ENCODE data around the gene IFIT2. TPM values are rescaled to one million over a fixed set of nuclear protein-coding genes. Genes with fewer than 3 reads are reported as not detected.
"Not testable (repeated sequence)": the region's sequence is repeated elsewhere in the genome, so short reads cannot be mapped to it uniquely, and the experiment has no call there.

The IFIT2 gene
- total RNA-seq, 1 donor from 2014 or later: 3.8 TPM

DNA sequence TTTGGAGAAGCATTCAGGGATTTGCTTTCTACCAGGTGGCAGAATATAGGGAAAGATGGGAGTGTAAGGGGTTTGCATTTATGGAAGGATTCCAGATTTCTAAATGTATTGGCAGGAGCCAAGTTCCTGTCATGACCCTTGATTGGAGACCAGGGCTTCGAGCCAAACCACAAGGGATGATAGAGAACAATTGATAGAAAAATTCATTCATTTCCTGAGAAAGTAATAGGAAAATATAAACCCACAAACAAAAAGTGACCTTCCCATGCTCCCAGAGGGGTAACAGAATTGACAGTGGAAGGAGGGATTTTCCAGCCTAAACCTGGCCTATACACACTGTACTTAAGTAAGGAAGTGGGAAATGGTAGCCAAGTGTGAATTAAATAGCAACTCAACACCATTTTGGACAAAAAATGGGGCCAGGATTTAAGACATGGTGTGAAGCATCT is 22.4 kb upstream of the IFIT2 start:
- DNase-seq (ENCODE audit: low spot score): no peak

DNA sequence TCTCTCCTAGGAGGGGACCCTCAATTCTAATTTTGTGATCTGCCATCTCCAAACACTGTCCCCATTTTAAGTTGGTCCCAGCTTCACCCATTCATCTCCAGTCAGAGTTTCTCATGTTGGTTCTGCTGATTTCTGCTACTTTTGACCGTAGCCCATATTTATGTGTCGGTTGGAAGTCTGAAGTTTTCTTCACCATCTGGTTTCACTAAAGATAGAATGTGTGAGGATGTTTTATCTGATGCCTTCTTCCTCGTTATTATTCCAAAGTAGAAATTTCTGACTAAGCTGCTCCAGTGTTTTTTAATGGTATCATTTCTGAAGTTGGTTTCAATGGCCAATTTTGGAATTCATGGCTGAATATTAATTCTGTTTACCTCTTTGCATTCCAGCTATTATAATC is 21.3 kb upstream of the IFIT2 start:
- DNase-seq (ENCODE audit: low spot score): no peak

DNA sequence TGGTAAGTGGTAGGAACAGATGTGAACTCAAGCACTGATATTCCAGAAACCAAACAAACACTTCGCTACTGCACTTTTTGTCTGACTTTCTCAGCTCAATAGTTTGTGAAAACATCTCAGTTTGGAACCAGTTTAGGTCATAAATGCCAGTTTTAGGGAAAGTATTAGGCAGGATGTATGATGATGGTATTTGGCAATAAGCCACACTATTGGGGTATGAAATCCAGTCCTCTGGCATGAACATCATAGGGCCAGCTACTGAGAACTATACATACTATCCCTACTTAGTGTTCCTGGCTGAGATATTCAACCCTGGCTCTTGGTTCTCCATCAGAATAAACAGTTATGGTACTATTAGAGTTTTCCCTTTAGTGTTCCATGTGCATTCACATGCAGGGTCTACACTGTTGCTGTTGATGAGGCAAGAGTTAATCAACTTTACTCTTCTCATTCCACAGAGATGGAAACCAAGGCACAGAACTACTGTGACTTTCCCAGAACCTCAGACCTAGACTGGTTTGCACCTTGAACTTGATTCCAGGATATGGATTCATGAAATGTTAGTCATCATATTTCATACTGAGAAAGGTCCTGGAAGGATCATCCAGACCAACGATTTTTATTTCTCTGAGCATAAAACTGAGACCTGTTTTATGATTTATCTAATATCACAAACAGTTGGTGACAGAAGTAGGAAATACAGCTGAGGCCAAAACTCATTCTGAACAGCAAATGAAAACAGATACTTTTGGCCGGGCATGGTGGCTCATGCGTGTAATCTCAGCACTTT is 20.0 kb upstream of the IFIT2 start:
- DNase-seq (ENCODE audit: low spot score): no peak

DNA sequence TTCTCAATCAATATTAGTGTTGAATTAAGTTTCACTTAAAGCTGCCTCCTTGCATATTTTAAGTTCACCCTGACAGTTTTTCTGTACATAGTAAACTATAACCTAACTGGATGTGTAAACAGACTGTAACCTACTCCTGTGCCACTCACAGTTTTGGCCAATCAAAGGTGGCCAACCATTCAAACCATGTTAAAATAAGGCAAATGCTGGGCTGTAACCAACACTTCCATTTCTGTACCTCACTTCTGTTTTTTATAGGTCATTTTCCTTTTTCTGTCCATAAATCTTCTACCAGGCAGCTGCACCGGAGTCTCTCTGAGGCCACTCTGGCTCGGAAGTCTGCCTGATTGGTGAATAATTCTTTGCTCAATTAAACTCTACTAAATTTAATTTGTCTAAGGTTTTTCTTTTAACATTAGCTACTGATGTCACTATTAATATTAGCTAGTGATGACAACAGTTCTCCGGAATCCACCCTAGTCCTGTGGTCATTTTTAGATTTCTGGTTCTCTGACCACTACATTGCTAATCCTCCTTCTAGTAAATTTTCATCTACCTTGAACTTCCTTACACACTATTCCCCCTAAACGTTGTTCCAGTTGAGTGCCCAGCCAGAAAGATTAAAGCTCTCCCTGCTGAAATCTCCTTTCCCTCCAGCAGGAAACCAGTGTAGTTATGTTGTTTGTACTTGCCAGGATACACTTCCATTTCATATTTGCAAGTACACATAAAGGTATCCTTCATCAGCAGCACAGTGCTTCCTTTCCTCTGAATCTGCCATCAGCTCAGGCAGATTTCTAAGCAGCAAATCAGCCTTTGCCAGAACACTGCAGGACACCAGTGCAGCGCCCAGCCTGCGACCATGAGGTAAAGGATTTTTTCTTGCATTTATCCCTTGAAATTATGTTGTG is 18.6 kb upstream of the IFIT2 start:
- DNase-seq (ENCODE audit: low spot score): no peak

DNA sequence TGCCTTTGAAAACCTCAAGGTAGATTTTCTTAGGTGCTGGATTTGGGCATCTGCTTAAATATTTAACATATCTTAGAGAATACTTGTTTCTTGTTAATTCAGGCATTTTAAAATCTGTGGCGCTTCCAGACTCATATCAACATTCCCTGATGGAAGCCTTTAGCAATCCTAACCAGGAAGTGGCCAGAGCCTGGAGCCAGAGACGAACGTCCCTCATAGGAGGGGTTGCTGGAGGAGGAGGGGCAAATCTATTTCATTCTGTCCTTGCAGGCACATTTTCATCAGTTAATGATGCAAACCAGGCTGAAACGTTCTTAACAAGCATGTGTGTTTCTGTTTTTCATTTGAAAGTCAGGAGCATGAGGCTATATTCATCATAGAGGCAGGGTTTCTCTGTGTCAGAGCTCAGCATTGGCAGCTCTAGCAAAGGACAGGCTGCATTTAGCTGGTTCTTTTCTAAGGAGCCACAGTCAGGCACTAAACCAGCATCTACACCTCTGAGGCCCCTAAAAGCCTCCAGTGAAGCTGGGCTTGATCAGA is 17.8 kb upstream of the IFIT2 start:
- DNase-seq (ENCODE audit: low spot score): no peak

DNA sequence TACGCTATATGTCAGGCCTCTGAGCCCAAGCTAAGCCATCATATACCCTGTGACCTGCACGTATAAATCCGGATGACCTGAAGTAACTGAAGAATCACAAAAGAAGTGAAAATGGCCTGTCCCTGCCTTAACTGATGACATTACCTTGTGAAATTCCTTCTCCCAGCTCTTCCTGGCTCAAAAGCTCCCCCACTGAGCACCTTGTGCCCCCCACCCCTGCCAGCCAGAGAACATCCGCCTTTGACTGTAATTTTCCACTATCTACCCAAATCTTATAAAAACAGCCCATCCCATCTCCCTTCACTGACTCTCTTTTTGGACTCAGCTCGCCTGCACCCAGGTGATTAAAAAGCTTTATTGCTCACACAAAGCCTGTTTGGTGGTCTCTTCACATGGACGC is 17.1 kb upstream of the IFIT2 start:
- not testable (repeated sequence) for DNase-seq (ENCODE audit: low spot score)

DNA sequence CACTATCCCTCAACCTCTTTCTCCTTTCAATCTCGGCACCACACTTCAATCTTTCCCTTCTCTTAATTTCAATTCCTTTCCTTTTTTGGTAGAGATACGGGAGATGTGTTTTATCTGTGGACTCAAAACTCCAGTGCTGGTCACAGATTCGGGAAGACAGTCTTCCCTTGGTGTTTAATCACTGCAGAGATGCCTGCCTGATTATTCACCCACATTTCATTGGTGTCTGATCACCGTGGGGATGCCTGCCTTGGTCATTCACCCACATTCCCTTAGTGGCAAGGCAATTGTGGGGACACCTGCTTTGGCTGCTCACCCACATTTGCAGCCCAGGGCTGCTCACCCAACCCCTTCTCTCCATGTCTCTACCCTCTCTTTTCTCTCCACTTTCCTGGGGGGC is 16.5 kb upstream of the IFIT2 start:
- DNase-seq (ENCODE audit: low spot score): not testable (repeated sequence)

DNA sequence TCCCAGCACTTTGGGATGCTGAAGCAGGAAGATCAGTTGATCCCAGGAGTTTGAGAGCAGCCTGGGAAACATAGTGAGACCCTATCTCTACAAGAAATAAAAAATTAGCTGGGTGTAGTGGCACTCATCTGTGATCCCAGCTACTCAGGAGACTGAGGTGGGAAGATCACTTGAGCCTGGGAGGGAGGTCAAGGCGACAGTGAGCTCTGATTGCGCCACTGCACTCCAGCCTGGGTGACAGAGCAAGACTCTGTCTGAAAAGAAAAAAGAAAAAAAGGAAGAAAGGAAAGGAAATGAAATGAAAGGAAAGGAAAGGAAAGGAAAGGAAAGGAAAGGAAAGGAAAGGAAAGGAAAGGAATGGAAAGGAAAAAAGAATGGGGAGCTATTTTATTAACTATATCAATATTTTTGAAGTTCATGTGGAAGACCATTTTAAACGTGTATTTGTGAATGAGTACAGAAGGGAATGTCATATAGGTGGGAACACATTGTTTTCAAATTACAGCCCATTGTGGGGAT is 7.1 kb upstream of the IFIT2 start:
- DNase-seq (ENCODE audit: low spot score): no peak

DNA sequence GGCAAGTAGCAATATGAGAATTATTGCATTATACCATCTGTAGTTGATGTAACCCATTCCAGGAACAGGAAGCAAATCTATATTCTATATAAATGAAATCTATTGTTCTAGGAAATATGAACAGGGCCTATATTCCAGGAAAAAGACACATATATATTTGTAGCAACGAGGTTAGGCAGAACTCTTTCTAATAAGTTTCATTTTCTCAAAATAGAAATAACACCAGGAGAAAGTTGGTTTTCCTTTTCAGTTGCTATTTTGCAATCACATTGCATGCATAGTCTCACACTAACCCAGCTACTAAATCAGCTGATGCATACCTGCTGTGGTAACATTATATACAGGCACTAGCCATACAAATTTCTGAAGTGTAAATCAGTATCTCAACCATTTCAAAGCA is 6.2 kb upstream of the IFIT2 start:
- DNase-seq (ENCODE audit: low spot score): no peak

DNA sequence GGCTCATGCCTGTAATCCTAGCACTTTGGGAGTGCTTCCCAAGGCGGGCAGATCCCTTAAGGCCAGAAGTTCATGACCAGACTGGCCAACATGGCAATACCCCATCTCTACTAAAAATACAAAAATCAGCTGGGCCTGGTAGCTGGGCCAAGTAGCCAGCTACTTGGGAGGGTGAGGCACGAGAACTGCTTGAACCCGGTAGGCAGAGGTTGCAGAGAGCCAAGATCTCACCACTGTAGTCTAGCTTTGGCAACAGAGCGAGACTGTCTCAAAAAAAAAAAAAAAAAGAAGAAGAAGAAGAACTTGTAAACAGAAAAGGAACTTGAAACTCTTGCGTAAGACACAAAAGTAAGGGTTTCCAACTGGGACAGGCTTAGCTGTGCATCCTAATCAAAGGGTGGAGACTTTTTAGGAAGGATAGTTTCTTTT is 5.6 kb upstream of the IFIT2 start:
- DNase-seq (ENCODE audit: low spot score): no peak

DNA sequence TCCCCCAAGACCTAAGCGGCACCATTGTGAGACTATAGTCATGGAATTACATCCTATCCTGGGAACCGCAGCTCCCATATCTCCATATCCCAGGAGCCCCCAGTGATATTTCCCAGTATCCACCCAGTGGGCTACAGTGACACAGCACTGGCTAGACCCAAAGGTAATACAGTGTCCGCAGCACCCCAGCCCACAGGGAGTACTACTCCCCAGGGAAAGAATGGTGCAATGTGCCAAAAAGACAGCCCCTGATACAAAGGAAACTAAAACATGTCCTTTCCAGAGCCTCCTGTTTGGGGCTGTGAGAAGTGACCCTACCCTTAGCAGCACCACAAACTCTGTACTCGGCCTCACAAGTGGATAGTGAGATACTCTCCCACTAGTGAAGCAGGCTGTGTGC is 4.5 kb upstream of the IFIT2 start:
- no peak for DNase-seq (ENCODE audit: low spot score)

DNA sequence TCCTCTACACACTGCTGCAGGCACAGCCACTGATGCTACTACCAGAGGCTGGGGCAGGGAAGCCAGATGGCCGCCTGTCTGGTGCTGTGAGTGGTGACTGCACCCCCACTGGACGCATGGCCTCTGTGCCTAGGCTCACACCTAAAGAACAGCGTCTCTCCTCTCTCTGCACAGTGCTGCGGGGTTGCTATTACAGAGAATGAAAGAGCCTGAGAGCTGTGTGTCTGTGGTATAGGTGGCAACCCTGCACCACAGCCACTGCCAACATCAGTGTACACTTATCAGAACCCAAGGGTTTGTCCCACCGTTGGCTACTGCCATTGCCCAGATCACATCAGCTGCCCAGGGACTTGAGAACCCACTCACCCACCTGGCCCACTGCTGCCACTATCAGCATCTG is 4.1 kb upstream of the IFIT2 start:
- no peak for DNase-seq (ENCODE audit: low spot score)

DNA sequence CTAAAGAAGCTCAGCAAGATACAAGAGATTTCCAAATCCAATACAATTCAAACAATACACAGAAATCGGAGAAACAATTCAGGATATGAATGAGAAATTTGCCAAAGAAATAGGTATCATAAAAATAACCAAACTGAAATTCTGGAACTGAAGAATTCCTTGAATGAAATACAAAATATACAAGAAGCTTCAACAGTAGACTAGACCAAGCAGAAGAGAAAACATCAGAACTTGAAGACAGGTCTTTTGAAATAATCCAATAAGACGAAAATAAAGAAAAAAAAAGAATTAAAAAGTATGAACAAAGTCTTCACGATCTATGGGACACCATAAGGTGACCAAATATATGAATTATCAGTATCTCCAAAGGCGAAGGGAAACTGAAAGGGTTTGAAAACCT is 2.8 kb upstream of the IFIT2 start:
- DNase-seq (ENCODE audit: low spot score): no peak

DNA sequence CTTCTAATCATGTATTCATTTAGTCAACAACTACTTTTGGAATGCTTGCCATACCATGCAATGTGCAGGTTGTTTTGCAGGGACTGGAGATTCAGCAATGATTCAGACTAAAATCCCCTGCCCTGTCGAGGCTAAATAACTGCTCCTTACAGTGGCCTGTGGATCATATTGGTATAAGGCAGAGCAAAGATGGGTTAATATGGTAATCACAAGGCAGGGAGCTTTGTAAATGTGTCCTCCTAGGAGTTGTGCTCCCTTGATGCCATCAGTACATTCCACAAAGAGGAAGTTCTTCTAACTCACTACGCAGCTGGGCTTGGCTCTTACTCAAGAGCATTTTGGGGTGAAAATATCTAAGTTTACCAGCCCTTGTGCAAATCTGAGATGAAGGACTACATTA is 614 bp upstream of the IFIT2 start:
- DNase-seq (ENCODE audit: low spot score): no peak

DNA sequence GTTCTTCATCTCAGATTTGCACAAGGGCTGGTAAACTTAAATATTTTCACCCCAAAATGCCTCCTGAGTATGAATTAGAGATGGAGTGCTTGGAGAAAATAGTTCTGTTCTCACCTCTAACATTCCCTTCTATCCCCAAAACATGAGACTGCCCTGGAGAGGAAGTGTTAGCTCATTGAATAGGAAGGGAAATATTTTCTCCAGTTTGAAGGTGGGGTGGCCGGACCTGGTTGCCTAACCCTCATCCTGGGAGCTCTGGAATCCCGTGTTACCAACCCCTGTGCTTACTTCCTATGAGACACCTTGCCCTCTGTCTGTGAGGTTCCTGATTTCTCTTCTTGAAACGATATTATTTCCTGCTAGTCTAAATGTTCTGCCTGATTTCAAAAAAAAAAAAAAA is 779 bp downstream of the IFIT2 start:
- no peak for DNase-seq (ENCODE audit: low spot score)

DNA sequence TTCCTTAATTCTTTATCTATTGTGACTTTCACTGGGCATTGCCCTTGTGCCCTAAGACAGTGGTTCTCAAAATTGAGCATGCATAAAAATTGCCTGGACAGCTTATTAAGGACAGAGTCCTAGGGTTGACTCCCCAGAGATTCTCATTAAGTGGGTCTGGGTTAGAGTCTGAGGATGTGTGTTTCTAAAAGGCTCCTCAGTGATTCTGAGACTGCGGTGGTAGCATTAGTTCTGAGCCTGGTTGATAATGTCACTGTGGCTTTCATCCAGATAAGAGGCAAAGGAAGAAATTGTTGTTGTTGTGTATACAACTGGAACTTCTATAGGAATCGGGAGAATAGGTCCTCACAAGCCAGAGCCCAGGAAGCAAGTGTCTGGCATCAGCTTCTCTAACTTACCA is 1.3 kb downstream of the IFIT2 start:
- no peak for DNase-seq (ENCODE audit: low spot score)

DNA sequence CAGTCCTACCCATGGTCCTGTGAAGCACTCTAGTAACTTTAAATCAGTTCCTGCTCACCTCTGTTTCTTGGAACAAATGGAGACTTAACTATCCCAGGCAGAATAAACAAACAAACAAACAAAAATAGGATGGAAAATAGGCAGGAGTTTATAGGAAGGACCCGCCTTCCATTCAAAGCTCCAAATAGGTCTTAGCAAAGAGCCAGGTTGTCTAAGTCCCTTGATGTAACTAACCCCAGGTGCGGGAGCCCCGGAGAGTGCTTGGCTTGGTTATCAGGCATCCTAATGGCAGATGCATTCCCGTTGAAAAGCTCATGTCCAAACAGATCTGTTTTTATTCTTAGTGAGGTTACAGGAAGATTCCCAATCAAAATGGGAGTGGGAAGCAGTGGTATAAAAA is 2.2 kb downstream of the IFIT2 start:
- DNase-seq (ENCODE audit: low spot score): no peak

DNA sequence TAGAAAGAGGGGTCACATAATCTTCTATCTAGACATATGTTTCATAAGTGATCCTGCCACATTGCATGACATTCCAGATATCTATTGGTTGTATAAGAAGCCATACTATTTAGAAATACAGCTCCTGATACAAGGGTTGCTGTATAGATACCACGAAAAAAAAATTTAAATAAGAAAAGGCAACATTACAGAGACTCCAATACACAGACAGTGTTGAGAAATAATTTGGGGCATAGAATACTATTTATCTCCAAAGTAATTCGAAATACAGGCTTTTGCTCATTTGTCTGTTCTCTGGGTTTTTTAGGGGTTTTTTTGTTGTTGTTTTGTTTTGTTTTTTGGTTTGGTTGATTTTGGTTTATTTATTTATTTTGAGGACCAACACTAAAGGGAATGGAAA is 2.6 kb downstream of the IFIT2 start:
- no peak for DNase-seq (ENCODE audit: low spot score)

DNA sequence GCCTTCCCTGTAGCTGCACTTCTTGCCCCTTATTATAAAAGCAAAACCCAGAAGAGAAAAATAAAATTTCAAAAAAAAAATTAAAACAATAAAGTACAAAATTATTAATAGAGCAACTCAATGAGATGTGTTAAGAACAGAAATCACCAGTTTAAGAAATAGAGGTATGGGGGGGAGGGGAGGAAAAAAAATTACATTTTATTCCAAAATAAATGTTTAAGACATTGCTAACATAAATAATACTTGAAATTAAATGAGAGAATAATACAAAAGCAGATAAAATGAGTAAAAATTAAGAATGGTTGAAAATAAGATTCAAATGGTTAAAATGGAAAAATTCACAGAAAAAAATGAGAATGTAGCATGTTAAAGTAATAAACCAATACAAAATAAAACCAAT is 3.1 kb downstream of the IFIT2 start:
- no peak for DNase-seq (ENCODE audit: low spot score)

DNA sequence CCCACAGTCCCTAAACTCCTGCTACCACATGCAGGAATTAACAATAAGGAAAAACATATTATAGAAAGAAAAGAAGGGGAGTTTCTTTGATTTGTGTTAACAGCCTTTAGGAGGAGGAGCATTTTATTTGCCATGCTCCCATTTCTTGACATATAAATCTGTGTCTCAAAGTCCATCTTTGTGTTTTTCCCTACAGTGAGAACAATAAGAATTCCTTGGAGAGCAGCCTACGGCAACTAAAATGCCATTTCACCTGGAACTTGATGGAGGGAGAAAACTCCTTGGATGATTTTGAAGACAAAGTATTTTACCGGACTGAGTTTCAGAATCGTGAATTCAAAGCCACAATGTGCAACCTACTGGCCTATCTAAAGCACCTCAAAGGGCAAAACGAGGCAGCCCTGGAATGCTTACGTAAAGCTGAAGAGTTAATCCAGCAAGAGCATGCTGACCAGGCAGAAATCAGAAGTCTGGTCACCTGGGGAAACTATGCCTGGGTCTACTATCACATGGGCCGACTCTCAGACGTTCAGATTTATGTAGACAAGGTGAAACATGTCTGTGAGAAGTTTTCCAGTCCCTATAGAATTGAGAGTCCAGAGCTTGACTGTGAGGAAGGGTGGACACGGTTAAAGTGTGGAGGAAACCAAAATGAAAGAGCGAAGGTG is 4.1 kb downstream of the IFIT2 start:
- DNase-seq (ENCODE audit: low spot score): no peak
